HG03354 (cell line): ENCODE results near the gene ATP1A4.

Experiments
- ATAC-seq: cut with Tn5 transposase; IDR thresholded peaks from one replicate; pipeline ENCODE4 v1.9.1; 2021; ENCODE audit warnings: mild to moderate bottlenecking; ENCODE audit not compliant: unreplicated experiment, poor library complexity, severe bottlenecking

Gene ATP1A4

GRCh38 chr1:160219062-160219929 is 67.9 kb downstream of the ATP1A4 start:
- no peak for ATAC-seq

- no peak for ATAC-seq
Observed at GRCh38 chr1:160220301-160220700, 68.9 kb downstream of the ATP1A4 start.

DNA sequence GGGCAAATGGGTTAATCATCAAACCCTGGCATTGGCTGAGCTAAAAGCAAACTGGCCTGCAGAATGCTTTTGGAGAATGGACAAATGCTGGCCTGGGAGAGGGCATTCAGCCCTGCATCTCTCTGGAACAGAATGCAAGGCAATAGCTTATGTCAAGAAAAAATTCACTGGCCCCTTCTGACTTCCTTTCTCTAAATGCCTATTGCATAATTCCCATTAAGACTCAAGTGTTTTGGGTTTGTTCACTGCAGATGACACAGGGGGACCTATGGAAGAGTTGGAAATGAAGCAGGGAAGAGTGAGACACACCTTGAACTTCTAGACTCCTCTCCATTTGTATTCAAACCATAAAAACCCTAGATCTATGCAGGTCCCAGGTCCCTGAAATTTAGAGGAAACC is 69.7 kb downstream of the ATP1A4 start:
- ATAC-seq = no peak

DNA sequence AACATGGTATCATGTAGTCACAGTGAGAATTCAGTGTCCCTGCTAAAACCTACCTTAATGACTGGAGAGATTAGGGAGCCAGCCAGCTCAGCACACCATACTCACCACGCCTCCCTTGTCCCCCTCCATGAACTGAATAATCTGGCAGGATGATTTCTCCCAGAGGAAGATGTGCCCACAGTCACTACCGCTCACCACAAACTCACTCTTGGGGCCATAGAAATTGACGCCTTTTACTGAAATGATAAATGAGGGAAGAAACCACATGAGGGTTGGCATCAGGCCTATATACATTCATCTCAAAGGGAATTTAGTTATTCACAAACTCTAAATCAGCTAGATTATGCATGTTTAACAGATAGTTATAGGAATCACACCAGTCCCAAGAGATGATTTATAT is 71.1 kb downstream of the ATP1A4 start:
- ATAC-seq = no peak

DNA sequence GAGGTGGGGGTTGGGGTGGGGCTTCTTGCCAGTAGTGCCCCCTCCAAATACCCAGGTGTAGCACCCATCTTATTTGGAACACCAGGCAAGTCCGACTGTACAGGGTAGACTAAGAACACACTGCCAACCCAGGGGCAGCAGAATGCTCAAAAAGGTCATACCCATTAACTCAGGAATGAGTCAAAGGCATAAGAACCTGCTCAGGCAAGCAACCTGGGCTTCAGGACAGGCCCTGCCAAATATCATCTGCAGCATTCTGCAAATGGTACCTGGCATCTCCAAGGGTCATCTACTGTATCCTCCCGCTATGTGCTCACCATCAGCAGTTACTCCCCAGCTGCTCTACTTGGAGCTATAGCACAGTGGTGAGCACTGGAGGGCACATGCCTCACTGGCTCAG is 73.2 kb downstream of the ATP1A4 start:
- ATAC-seq = no peak

- no peak for ATAC-seq
Observed at GRCh38 chr1:160225345-160225744, 73.9 kb downstream of the ATP1A4 start.

DNA sequence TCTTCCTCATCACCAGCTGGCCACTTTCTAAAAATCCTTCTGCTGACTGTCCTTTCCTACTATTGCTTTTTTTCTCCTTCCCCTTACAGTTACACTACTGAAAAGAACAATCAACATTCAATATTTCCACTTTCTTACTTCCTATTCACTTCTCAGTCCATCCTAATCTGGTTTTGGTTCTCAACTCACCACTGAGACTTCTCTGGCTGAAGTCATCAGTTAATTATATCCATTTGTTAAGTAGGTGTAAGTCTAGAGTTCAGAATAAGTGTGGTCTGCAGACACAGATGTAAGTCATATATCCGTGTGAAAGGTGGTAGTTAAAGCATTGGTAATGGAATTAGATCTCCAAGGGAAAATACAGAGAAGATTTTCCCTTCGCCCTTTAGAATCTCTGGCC is 75.2 kb downstream of the ATP1A4 start:
- ATAC-seq = no peak

DNA sequence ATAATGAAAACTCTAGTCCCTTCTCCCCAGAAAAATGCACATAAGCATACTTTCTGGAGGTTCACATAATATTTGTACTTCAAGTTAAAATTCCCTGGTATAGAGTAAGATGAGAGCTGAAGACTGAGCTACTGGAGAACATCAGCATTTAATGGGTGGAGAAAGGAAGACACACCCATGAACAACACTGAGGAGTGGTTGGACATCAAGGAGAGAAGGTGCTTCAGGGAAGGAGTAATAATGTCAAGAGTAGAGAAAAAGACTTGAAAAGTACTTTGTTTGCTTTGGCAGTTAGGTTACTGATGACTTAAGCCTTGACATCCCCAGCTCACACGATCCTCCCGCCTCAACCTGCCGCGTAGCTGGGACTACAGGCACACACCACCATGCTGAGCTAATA is 75.6 kb downstream of the ATP1A4 start:
- ATAC-seq = no peak

DNA sequence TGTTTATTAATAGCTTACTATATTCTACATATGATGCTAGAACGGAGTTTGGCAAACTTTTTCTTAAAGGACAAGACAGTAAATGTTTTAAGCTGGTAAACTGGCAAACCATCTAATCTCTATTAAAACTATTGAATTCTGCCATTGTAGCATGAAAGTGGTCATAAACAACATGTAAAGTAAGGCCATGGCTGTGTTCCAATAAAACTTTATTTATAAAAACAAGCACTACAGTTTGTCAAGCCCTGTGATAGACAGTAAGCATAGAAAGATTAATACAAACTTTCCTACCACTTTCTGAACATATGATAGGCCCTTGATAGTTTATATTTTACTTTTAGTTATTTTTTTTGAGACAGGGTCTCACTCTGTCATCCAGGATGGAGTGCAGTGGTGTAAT is 76.2 kb downstream of the ATP1A4 start:
- ATAC-seq = no peak

DNA sequence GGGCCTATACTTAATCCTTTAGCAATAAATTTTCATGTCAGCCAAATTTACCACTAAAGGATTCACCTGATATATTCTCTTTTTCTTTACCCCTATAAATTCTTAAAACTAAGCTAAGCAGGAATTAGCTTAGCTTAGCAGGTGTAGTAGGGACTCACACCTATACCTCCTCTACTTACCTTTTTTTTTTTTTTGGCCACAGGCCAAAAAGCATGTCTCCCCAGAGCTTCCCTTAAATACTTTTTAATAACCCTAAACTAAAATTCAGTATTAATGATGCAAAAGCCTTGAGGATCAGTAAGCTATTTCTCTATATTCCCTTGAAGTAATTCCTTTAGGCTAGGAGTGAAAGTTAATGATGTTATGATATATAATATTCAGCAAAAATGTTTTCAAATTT is 77.0 kb downstream of the ATP1A4 start:
- no peak for ATAC-seq

DNA sequence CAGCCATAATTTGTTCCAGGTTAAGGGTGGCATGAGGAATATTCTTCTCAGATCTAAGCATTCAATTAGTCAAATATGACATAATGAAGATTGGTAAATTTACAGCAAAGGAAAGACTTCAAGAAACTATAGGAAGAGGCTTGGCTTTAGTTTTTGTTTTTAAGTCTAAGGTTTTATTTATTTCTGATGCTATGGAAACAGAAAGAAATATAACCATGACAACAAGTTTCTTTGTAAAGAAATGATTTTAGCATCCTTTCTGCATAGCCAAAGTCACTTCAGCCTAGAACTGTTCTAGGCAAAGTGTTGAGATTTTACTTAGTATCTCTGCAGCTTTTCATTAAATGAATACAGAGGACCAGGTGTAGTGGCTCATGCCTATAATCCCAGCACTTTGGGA is 81.5 kb downstream of the ATP1A4 start:
- ATAC-seq = no peak
